GM21717 (cell line): ENCODE data around the gene PLSCR4.
"Not testable (repeated sequence)": the region's sequence is repeated elsewhere in the genome, so short reads cannot be mapped to it uniquely, and the experiment has no call there.

Experiments
- ATAC-seq: cut with Tn5 transposase; IDR thresholded peaks from one replicate; pipeline ENCODE4 v1.9.1; 2021; ENCODE audit warnings: mild to moderate bottlenecking, moderate library complexity; ENCODE audit not compliant: unreplicated experiment

PLSCR4 gene

DNA sequence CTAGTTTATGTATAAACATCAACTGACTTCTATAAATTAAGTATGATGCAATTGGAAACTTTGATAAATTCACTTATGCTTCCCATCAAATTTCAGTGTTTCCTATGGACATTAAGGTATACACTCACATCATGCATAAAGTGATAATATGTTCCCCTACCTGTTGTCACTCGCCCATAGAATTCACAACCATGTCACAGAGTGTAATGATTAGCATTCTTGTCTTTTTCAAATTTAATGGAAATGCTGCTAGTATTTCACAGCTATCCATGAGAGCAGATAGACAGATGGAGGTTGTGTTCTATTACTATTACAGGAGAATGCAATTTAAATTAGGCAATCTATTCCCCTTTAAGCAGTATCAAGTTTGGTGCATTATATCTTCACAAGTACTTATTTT is 984 bp downstream of the PLSCR4 start:
- no peak for ATAC-seq

DNA sequence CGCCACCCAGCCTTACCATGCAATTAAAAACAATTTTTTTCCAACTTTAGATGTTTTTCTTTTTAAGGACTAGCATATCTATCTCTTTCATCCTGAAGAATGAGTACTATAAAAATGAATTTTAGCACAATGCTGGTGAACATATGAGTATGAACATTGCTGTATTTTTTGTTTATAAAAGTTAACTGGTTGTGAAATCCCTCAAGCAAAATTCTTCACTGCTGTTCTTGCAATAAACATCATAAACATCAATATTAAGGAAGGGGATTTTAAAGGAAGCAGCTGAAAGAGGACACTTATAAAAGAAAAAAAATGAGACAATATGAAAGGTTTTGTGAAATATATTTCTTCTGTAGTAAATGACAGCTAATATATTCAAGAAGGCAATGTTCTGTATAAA is 3.0 kb downstream of the PLSCR4 start:
- no peak for ATAC-seq

DNA sequence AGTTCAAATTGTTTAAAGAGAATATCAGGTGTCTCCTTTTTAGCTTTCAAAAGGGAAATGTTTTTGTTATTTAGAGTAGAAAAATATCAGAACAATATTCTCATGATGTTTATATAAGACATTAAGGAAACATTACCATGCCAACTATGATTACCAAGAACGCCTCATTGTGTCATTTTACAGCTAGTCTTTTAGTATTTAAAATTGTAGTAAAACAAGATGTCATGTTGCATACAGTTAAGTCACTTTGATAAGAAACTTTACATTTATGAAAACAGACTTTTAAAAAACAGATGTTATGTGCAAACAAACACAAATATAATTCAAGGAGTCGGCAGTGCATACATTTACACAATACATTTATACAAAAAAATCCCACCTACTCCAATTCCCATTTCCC is 4.4 kb downstream of the PLSCR4 start:
- ATAC-seq = no peak

DNA sequence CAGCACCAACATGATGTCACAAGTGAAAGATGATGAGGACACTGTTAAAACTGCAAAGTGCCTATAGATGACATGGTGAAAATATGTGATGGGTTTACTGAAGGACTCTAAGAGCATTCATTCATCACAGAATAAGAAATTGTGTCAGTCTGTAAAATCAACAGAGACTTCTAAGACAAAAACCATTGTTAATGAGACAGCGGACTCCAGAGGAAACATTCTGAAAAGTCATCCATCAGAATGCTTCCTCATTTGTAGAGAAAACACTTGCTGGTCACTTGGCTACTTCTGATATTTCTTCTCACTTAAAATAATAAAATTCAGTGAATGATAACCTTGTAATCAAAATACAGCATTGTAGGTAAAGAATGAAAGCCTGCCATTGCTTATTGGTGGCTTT is 7.3 kb downstream of the PLSCR4 start:
- ATAC-seq = no peak

DNA sequence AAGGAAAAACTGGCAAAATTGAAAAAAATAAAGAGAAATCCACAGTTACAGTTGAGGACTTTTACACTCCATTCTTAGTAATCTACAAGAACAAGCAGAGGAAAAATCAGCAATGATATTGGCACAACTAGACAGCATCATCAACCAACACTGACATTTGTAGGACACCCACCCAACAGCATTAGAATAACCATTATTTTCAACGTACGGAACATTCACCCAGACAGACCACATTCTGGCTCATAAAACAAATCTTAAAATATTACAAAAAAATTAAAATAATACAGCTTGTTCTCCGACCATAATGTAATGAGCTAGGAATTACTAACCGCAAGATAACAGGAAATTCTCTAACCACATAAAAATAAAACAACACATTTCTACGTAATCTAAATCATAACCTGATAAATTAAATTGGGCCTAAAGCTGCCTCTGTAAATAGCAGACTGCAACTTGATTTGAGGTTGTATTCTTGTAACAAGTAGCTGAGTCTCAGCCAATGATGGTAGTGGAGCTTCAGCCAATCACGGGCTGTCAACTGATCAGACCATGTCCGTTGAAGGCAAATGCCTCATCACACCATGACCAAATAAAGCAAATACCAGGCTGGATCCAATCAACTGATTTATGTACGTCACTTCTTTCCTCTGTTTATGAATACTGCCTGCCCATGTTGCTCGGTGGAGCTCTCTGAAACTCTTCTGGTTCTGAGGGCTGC is 9.2 kb downstream of the PLSCR4 start:
- ATAC-seq = no peak

DNA sequence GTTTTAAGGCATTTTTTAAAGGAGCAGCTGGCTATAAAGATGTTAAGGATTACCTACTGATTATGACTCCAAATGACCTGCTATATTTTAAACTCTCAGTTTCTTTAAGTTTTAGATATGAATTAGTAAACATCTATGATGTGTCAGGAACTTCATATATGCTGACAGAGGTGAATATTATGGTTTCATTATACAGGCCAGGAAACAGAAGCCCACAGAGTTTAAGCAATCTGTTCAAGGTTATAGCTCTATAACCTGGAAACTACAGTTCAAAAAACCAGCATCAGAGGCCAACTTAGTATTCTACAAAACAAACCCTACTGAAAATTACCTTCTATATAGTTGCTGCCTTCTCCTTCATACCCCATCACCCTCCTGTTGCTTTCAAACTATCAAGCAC is 17.4 kb downstream of the PLSCR4 start:
- ATAC-seq = no peak

DNA sequence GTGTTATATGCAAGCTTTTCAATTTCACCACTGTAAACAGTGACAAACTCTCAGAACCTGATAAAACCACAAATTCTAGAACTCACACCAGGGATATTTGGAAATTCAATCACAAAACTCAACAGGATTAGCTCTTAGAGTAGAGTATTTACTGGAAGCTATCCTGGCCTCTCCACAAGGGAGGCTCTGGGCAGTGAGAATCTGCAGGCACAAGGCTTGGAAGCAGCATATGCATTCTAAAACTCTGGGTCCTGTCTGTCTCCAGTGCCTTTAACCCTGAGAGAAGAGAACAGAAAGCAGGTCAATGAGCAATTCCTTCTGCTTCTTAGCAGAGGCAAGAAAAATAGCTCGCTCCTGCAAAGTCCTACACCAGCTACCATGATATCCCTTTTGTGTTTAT is 23.4 kb downstream of the PLSCR4 start:
- no peak for ATAC-seq

DNA sequence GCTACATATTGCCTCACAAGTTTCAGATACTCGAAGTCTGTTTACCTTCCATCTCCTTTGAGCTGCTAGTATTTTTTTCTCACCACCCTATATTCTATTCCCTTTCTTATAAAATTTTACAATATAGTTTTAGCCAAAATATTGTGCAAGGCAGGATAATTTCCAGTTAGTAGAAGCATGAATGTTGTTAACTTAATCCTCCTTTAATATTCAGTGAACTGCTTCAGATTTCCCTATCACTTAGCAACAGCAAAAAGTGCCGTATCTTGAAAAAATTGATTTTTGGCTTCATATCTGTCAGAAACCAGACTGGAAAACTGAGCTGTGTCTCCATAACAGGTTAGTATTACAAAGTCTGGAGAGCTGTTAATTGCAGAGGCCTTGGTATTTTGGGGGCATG is 24.0 kb downstream of the PLSCR4 start:
- no peak for ATAC-seq

DNA sequence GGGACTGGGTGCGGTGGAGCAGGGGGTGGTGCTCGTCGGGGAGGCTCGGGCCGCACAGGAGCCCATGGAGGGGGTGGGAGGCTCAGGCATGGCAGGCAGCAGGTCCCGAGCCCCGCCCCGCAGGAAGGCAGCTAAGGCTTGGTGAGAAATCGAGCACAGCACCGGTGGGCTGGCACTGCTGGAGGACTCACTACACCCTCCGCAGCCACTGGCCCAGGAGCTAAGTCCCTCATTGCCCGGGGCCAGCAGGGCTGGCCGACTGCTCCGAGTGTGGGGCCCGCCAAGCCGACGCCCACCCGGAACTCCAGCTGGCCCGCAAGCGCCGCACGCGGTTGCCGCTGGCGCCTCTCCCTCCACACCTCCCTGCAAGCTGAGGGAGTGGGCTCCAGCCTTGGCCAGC is 25.4 kb downstream of the PLSCR4 start:
- ATAC-seq = not testable (repeated sequence)

DNA sequence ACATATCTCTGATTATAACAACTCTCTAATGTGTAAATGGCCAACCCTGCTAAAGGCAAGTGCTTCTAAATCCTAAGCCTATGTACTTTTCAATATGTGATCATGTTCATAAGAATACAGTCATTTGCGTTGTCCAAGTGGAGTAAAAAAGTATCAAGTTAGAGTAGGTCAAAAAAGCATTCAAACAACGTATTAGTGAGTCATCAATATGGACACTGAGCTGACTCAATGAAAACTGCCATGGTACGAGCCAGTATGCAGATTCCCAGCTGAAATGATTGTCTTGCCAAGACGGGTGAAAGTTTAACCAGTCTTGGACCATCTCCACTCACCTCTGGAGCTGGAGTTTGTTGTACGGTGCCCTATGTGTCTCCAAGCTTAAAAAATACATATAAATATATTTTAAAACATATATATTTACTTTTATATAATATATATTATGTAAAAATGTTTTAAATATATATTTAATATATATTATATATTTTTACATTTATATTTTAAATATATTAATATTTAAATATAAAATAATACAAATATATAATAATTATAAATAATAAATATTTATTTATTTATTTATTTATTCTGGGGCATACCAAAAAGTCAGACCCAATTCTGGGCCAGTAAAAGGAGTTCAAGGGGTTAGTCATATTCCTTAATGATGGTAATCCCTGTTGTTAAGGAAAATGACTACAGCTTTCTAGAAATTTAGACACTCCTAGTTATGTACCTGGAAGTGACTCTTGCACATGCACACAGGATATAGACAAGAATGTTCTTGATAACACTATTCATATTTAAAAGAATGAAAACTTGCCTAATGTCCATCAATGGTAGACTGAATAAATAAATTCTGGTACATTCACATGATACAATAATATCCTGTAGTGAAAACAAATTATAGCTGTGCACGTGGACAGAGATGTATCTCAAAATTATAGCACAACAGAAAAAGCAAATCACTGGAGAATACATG is 27.2 kb downstream of the PLSCR4 start:
- no peak for ATAC-seq

DNA sequence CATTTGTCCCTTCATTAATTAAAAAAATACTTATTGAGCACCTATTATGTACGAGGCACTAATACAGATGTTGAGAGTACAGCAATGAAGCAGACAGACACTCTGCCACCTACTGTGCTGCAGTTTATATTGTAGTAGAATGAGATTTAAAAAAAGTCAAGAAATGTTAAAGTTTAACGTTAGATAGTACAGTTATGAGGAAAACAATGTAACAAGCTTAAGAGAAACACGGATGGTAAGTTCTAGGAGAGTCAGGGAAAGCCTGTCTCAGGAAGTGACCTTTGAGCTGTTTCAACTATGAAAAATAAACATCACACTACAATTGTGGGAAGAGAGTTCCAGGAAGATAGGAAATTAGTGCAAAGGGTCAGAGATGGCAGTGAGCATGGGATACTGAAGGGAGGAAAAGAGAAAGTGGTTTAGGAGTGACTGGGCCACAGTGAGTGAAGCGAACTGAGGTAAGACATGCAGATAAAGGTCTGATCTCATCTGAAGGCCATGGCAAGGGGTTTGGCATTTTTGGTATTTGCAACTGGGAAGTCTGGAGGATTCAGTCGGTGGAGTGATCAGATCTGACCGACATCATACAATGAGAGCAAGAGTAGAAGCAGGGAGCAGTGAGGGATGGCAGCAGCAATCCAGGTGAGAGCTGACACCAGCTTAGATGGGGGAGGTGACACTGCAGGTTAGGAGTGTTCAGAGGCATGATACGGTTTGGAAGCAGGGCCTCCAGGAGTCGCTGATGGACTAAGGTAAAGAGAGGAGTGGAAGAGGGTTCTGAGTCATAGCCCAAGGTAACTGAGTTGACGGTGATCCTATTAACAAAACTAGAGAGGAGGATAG is 28.5 kb downstream of the PLSCR4 start:
- no peak for ATAC-seq

DNA sequence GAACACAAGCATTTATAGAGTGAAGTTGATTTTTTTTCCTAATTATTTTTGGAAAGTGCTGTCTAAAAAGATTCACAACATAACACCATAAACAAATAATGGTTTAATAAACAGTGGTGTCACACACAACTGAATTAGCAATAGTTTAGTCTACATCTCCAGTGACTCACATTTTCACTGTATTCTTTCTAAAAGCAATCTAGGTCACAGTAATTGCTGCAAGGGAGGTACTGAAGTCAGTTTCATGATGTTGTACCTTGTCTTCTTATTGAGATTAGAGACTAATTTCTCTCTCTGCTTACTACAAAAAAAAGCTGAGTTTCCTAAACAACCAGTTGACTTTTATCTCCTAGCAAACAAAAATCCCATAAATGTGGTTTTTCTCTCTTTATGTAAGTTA is 29.6 kb downstream of the PLSCR4 start:
- no peak for ATAC-seq

DNA sequence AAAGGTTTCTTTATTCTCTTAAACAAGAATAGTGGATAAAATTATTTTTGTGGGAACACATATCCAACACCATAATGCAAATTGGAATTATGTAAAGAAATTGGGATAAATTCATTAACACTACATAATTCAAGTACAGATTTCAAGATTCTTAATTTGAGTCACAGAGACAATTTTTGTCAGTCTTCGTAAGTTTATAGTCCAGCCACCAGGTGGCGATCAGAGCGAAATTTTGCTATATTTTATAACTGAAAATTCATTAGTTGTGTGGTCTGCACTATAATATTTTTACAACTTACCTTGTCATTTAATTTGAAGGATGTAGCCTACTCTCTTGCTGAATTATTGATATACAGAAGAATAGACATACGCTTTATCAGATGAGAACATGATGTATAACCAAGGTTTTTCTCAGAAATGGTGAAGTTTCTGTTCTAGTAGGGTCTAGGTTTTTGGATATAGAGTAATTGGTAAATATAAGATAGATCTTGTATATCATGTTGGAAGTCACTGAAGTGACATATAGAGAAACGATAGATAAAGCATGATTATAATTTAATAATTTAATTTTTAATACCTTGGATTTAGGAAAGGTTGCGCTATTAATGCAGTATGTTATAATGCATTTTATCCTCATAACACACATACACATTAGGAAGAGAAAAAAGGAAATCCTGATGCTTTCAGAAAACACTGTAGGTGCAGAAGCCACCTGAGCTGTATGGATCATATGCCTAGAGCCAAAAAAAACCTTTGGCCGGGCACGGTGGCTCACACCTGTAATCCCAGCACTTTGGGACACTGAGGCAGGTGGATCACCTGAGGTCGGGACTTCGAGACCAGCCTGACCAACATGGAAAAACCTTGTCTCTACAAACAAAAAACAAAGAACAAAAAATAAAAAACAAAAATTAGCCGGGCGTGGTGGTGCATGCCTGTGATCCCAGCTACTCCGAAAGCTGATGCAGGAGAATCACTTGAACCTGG is 31.7 kb downstream of the PLSCR4 start:
- no peak for ATAC-seq

DNA sequence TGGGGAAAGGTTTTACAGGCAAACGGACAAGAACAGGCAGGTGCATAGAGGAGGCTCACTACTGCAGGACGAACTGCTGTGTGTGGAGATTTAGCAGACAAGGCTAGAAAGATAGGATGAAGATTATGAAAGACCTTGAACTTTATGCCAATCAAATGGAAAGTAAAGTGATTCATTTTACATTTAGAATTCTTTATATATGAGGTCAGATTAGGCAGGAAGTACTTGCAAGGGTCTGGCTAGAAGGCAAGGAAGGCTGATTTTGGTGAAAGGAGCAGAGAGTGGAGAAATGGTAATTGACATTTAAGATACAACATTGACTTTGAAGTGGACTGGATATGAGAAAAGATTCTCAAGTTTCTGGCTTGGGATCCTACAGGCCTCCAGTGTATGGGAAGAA is 33.6 kb downstream of the PLSCR4 start:
- no peak for ATAC-seq

DNA sequence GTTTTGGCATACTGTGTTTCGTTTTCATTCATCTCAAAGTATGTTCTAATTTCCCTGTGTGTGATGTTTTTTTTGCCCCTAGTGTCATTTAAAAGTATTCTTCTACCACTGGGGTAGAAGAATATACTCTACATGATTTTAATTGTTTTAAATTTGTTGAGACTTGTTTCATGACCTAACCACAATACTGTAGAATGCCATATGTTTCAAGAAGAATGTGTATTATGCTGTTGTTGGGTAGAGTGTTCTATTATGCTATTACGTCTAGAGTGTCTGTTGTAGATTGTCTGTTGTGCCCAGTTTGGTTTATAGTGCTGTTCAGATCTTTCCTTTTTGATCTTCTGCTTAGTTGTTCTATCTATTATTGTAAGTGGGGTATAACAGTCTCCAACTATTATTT is 36.4 kb downstream of the PLSCR4 start:
- ATAC-seq = no peak

DNA sequence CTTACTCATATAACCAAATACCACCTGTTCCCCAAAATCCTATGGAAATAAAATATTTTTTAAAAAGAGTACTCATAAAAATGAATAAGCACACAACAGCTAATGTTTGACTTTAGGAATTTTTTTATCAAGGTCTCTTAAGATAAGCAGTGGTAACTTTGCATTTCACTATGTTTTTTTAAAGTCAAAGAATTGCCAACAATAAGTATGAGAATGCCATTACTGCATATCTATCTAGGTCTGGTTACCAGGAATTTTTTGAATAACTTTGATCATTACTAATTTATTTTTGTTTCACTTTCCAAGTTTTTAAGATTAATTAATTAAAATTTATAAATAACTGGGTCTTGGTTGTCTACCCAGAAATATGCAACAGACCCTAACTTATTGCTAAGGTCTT is 41.5 kb downstream of the PLSCR4 start:
- ATAC-seq = no peak

DNA sequence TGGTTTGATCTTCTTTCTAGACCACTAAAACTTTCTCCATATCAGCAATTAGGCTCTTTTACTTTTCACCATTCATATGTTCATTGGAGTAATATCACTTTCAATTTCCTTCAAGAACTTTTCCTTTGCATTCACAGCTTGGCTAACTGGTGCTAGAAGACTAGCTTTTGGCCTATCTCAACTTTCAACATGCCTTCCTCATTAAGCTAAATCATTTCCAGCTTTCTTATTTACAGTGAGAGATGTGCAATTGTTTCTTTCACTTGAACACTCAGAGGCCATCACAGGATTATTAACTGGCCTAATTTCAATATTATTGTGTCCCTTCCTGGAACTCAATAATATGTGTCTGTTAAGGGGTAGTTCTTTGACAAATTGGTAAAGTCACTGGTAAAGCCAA is 47.1 kb downstream of the PLSCR4 start:
- no peak for ATAC-seq

DNA sequence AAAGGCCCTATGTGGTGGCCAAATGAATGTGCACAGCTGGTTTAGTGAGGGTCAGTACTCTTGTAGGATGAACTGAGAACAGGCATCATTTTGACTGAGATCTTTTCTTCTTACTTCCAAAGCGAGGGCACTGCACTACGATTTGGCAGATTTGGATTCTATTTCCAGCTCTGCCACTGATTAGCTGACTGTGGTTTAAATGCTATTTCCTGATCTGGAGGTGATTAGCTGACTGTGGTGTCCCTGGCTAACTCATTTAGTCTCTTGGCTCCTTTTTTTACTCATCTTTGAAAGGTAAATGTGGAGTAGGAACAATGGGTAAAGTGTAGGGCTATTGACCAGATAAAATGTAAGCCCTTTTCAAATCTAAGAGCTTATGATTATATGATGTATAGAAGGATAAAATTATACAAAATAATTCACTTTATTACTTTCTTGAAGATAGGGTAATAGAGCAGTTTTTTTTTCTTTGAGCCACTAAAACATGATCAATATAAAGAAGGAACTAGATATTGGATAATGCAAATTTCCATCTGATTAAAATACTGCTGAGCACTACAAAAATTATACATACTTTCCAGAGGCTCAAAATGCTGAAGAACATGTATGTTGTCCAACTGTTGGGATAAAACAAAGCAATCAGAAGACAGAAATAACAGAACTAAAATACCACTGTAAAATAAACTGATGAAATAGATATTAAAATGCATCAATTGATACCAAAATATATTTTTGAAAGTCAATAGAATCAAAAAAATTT is 50.3 kb downstream of the PLSCR4 start:
- ATAC-seq = no peak

DNA sequence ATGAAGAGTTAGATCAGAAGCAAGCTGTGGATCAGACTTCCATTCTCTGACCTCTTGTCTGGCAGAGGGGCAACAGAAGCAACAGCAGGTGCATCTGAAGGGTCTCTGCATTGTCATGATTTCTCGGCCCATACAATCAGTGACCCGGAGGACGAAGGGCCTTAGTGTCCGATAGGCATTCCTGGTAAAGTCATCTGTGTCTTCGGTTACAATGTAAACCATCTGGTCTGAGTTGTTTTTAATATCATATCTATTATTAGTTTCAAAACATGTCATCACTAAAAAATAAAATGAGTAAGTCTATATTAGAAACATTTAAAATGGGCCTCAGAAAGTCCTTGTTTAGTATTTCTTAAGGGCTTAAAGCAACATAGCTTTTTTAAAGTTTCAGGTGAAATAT is 51.1 kb downstream of the PLSCR4 start:
- no peak for ATAC-seq
